Right lobe of liver (tissue), 6 donors: ENCODE results near the gene PCSK7. TPM values are rescaled to one million over a fixed set of nuclear protein-coding genes. Genes with fewer than 3 reads are reported as not detected.

Experiments
- ATAC-seq, 4 donors: fragments of 200-7000 bp; cut with Tn5 transposase; one replicate each; pipeline ENCODE4 v1.9.1; 2020; ENCODE audit warnings: mild to moderate bottlenecking in 4 of 4, moderate library complexity in 4 of 4
- DNase-seq, 3 donors: peaks; one replicate each; pipeline ENCODE4 v3.0.0-alpha.2; 2020
- H3K27ac ChIP-seq, 3 donors: fragments of 200-600 bp; one replicate each; pipeline ENCODE4 v1.8.0; 2022
- H3K27me3 ChIP-seq, 2 donors: fragments of 200-600 bp; one replicate each; pipeline ENCODE4 v1.8.0; 2022
- H3K36me3 ChIP-seq, 4 donors: fragments of 200-600 bp; sonication (generic) in 1 of 4; one replicate each; pipeline versions ENCODE4 v1.5.1 to v1.8.0; 2017 to 2022; ENCODE audit warnings: control low read depth in 1 of 4
- H3K4me1 ChIP-seq, 4 donors: fragments of 200-600 bp; sonication (generic) in 1 of 4; one replicate each; pipeline versions ENCODE4 v1.5.1 to v1.8.0; 2017 to 2022; ENCODE audit warnings: control low read depth in 1 of 4
- H3K4me3 ChIP-seq, 3 donors: fragments of 200-600 bp; one replicate each; pipeline ENCODE4 v1.8.0; 2022
- H3K9me3 ChIP-seq, 4 donors: fragments of 200-600 bp; sonication (generic) in 1 of 4; one replicate each; pipeline versions ENCODE4 v1.5.1 to v1.8.0; 2017 to 2022; ENCODE audit warnings: control low read depth in 1 of 4
- CTCF ChIP-seq, 4 donors: fragments of 200-600 bp in 3 of 4; fragments of 450-650 bp in 1 of 4; IDR thresholded peaks; one replicate each; pipeline versions ENCODE4 v1.5.1 to v1.8.0; 2016 to 2022; ENCODE audit warnings: antibody characterized with exemption in 4 of 4, mild to moderate bottlenecking in 2 of 4
- POLR2A ChIP-seq: fragments of 450-650 bp; IDR thresholded peaks from one replicate; pipeline ENCODE4 v1.6.1; 2017; ENCODE audit warnings: antibody characterized with exemption, mild to moderate bottlenecking
- WGBS: methylation state at CpG from one replicate; pipeline ENCODE4 v1.1.6; 2018; ENCODE audit warnings: low coverage, low lambda C conversion rate; ENCODE audit not compliant: insufficient coverage; ENCODE audit errors: missing lambda C conversion rate; 5-methylcytosine and 5-hydroxymethylcytosine counted together
- intact Hi-C, 2 donors: fragments of 100-400 bp; cut with DNase I; formaldehyde crosslinking; loops; one replicate each; pipeline versions ENCODE4 v1.11.2 to v1.14.1; 2022
- total RNA-seq, 6 experiments: library from RNA; depleted of rRNA in 2 of 6; stranded (reverse); fragments of >200 nt in 2 of 6; fragmentation: NEBNext Ultra II Directional in 3 of 6; extraction: Animal tissue kit (Norgen Biotek cat#: 25700) in 3 of 6; gene quantifications; one replicate each; pipeline versions ENCODE4 v1.1.0 to v1.2.4, GENCODE V29; 2016 to 2023
- donor health status: DM: no; HTN: yes; CAD: no.
- donor health status: DM: no; HTN: no; CAD: no.
- donor health status: DM: no; HTN: no; CAD: no.
- donor health status: DM: no; HTN: yes; CAD: no.
- donor health status: DM: no; HTN: yes; CAD: no.

PCSK7 gene
- total RNA-seq, 6 experiments from 2014 or later: 19.3 to 28.5 (median 25.8) TPM

- ATAC-seq: no peak
- peaks cover 0 to 33% (median 12%) of the 10 kb centered on the region in 4 donors for H3K36me3 ChIP-seq
- intact Hi-C loops: loop anchor here in 1 of 2 donors (10.0 kb wide), 1 partner anchor 54 kb away; no protein-coding TSS in a partner anchor
Observed at GRCh38 chr11:117171007-117171403, 60.9 kb downstream of the PCSK7 start.

GRCh38 chr11:117170210-117170609 is 61.7 kb downstream of the PCSK7 start:
- no peaks in the 10 kb centered on the region for H3K9me3 ChIP-seq
- no peak overlapping the region for H3K27ac ChIP-seq
- peaks cover 0 to 3% (median 0%) of the 10 kb centered on the region in 4 donors for H3K4me1 ChIP-seq
- H3K36me3 ChIP-seq: peaks cover 0 to 41% (median 13%) of the 10 kb centered on the region in 4 donors
- no peaks in the 10 kb centered on the region for H3K27me3 ChIP-seq
- 98% methylated on average over 8 of the region's 9 CpGs for WGBS
- no peak overlapping the region for H3K4me3 ChIP-seq
- DNase-seq (no peak), ATAC-seq (no peak)
- intact Hi-C loops: loop anchor here in 1 of 2 donors (10.0 kb wide), 1 partner anchor 55 kb away; no protein-coding TSS in a partner anchor
- no peak for TF ChIP-seq CTCF (IDR thresholded peaks at IDR 0.05)
- TF ChIP-seq POLR2A: no peak

More at GRCh38 chr11:117171007-117171403, 60.9 kb downstream of the PCSK7 start:
- peaks cover 0 to 3% (median 0%) of the 10 kb centered on the region in 4 donors for H3K4me1 ChIP-seq
- no peak overlapping the region for H3K27ac ChIP-seq
- H3K4me3 ChIP-seq: no peak overlapping the region
- 100% methylated on average over 1 of the region's 2 CpGs for WGBS
- DNase-seq: no peak
- no peaks in the 10 kb centered on the region for H3K27me3 ChIP-seq
- no peaks in the 10 kb centered on the region for H3K9me3 ChIP-seq
- TF ChIP-seq CTCF (IDR thresholded peaks at IDR 0.05): no peak
- no peak for TF ChIP-seq POLR2A

- no peaks in the 10 kb centered on the region for H3K27me3 ChIP-seq
- H3K27ac ChIP-seq: no peak overlapping the region
- intact Hi-C loops: loop anchor here in 1 of 2 donors (10.0 kb wide), 1 partner anchor 55 kb away; no protein-coding TSS in a partner anchor
- 78% methylated on average over 2 of the region's 2 CpGs for WGBS
- H3K4me3 ChIP-seq: no peak overlapping the region
- TF ChIP-seq POLR2A: no peak
- TF ChIP-seq CTCF (IDR thresholded peaks at IDR 0.05): no peak
- DNase-seq (no peak), ATAC-seq (no peak)
- H3K36me3 ChIP-seq: peaks cover 0 to 44% (median 14%) of the 10 kb centered on the region in 4 donors
- no peaks in the 10 kb centered on the region for H3K9me3 ChIP-seq
- peaks cover 0 to 3% (median 0%) of the 10 kb centered on the region in 4 donors for H3K4me1 ChIP-seq
Observed at GRCh38 chr11:117169736-117170135, 62.1 kb downstream of the PCSK7 start.

GRCh38 chr11:117166491-117166890 is 65.4 kb downstream of the PCSK7 start:
- Histone ChIP-seq H3K36me3 (peaks cover 6 to 75% (median 31%) of the 10 kb centered on the region in 4 donors), H3K4me1 (no peaks in the 10 kb centered on the region), H3K4me3 (no peak overlapping the region), H3K27ac (no peak overlapping the region), H3K27me3 (no peaks in the 10 kb centered on the region), H3K9me3 (no peaks in the 10 kb centered on the region)
- no peak for DNase-seq
- TF ChIP-seq CTCF (IDR thresholded peaks at IDR 0.05) (no peak), POLR2A (no peak)
- intact Hi-C loops: no loop called here
- WGBS: 87% methylated on average over 1 of the region's 1 CpG
- no peak for ATAC-seq
